ELR (cell line): ENCODE measurements around the gene PTPRN2.
"Not testable (repeated sequence)": the region's sequence is repeated elsewhere in the genome, so short reads cannot be mapped to it uniquely, and the experiment has no call there.

Experiments
- DNase-seq: peaks from one replicate; pipeline ENCODE4 v3.0.0-alpha.2; 2015; ENCODE audit warnings: low read depth

PTPRN2 gene

GRCh38 chr7:158516524-158516923 lies 71.1 kb downstream of the PTPRN2 start:
- DNase-seq = no peak

- no peak for DNase-seq
Measured at GRCh38 chr7:158512869-158513268, 74.8 kb downstream of the PTPRN2 start.

DNA sequence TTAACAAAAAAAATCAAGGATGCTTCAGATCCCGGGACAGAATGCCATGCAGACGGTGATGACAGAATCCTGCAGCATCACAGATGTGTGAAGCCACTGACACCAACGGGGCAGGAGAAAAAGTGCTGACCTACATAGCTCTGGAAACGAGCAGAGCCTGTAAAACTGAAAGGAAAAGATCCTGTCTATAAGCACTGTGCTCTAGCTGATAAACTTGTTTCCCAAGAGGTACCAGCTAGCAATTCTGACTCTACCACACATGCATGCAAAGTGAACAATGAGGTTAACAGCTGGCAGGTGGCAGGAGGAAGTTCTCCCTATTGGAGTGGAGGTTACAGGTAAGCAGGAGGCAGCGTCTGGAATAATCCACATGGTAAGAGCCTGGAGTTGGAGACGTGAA lies 75.6 kb downstream of the PTPRN2 start:
- no peak for DNase-seq

- no peak for DNase-seq
Measured at GRCh38 chr7:158508802-158509385, 78.7 kb downstream of the PTPRN2 start.

DNA sequence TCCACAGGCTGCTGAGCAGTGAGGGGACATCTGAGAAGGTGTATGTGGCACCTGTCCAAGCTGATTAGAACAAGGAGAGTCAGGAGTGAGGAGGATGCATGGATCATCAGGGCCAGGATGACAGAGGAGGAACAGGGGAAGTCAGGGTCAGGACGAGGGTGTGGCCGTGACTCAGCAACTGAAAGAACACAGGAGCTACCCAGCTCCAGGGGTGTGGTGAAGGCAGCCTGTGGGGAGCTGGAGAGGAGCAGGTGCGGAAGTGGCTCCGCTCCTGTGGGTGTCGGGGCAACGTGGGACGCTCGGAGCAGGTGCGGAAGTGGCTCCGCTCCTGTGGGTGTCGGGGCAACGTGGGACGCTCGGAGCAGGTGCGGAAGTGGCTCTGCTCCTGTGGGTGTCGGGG lies 79.3 kb downstream of the PTPRN2 start:
- DNase-seq = not testable (repeated sequence)

- no peak for DNase-seq
Measured at GRCh38 chr7:158507917-158508316, 79.7 kb downstream of the PTPRN2 start.

DNA sequence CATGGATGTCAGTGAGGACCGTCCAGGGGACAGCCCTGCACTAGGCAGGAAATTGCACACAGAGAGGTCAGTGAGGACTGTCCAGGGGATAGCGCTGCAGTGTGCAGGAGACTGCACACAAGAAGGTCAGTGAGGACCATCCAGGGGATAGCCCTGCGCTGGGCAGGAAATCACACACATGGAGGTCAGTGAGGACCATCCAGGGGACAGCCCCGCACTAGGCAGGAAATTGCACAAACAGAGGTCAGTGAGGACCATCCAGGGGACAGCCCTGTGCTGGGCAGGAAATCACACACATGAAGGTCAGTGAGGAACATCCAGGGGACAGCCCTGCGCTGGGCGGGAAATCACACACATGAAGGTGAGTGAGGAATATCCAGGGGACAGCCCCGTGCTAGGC lies 80.4 kb downstream of the PTPRN2 start:
- not testable (repeated sequence) for DNase-seq

GRCh38 chr7:158506626-158507025 lies 81.0 kb downstream of the PTPRN2 start:
- DNase-seq = no peak

DNA sequence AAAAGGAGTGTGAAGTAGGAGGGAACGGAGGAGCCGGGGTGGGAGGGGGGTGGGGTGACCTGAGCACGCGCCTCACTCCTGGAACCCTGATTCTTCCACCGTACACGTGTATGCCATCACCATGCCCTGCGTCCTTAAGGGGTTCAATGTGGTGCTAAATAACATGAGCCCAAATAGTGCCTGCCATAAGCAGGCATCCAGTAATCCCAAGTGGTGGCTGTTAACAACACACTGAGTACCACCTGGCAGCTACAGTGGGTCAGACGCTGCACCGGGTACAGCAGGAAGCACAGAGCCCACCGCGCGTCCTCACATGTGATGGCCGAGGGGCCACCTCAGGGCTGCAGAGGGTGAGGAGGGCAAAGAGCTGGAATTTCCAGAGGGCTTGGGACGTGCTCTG lies 81.9 kb downstream of the PTPRN2 start:
- DNase-seq = no peak

DNA sequence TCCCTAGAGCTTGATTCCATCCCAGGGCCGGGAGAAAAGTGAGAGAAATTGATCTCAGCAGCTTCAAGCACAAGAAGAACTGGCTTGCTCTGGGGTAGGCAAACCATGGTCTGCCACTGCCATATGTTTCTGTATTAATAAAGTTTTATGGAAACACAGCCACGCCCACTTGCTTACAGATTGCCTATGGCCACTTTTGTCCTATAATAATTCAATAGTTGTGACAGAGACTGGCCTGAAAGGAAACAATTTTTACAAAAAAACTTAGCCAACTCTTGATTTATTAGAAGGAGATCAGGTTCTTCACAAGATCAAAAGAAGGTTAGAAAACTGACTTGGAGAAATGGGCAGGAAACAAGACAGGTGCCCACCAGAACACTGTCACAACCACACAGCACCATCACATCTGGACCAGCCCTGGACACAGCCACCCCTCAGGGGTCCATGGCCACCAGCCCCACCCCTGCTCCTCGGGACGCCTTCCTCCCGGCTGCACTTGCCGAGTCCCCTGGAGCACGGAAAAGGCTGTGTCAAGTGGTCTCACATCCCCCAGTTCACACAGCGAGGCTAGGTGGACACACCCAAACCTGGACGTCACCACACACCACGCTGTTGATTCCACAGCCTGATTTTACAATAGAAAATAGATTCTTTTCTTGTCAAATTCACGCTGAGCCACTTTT lies 85.4 kb downstream of the PTPRN2 start:
- DNase-seq = no peak

DNA sequence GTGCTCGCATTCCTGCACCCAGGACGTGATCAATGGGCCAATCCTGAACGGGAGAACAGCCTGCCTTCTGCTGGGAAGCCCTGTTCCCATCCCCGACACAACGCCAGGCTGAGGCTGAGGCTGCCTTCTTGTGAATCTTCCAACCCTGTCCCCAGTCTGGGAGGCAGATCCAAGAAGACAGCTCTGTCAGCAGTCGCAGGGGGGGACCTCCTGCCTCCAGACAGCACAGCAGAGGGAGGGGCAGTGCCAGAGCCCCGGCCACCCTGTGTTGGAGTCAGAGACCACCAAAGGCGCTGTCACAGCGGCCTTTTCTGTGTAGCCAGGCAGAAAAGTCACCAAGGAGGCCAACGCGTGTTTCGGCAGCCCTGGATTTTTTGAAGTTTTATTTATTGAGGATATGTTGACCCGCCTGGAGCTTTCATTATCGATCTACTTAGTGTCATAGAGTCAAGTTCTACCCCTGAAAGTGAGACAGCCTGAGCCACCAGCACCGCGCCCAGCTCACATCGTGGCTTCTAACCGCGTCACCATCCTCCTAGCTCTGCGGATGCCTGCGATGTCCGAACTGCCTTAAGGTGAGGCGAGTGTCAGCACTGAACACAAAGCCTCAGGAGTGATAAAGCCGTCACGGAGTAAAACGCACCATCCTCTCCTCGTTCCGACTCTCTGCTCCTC lies 86.1 kb downstream of the PTPRN2 start:
- DNase-seq = no peak

- no peak for DNase-seq
Measured at GRCh38 chr7:158500651-158501052, 87.0 kb downstream of the PTPRN2 start.

DNA sequence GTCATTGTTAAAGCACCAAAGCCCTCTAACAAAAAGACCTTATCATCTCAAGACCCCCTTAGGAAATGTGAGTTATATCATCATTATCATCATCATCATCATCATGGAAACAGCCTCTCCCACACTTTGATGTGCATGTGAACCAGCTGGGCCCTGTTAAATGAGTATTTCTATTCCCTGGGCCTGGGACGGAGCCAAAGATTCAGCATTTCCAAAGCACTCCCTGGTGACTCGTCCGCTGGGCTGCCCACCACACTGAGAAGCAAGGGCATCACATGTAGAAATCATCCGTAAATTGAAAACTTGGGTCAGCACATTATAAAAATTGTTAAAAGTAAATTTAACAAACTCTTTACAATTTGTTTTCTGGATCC lies 88.6 kb downstream of the PTPRN2 start:
- DNase-seq = no peak

DNA sequence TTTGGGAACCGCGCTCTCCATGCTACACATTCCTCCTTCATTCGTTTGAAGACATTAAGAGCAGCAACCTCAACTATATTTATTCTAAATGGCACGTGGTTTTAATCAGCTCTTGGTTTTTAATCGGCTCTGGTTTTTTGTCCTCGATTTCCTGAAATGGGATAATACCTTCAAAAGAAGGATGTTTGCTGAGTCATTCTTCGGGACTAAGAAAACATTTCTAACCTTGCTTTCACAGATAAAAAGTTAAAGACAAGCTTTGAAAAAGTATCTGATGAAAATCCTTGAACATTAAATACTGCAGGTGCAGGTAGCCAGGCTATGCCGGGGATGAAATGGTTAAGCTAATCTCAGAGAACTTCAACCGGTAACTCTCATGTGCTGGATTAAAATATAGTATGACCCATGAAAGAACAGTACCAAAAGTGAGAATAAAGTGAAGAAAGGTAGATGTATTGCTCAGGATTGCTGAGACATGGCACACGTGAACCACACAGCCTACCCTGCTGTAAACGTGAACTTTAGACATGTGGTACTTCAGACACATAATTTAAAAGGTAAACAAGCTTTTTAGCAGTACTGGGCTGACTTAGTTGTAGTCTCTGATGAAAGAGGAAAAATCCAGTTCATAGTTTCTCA lies 89.1 kb downstream of the PTPRN2 start:
- no peak for DNase-seq

- no peak for DNase-seq
Measured at GRCh38 chr7:158497627-158498026, 90.0 kb downstream of the PTPRN2 start.

GRCh38 chr7:158495786-158496185 lies 91.8 kb downstream of the PTPRN2 start:
- peak; percentile 9 for DNase-seq

- no peak for DNase-seq
Measured at GRCh38 chr7:158495216-158495615, 92.4 kb downstream of the PTPRN2 start.

DNA sequence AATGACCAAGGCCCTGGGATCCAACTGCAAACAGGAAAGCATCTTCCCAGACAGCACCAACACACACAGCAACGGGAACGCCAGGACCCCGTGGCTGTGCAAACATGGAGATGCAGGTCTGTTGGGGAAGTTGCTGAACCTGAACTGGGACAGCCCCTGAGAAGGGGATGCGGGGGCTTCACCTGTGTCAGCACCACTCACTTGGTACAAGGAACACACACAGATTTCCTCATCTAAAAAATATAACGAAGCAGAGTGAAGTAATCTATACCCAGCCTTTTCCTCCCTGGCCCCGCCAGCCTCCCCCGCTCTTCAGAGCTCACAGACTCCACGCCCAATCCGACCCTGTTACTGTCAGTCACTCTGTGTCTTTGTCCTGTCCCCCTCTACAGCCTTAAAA lies 93.0 kb downstream of the PTPRN2 start:
- DNase-seq = no peak

- no peak for DNase-seq
Measured at GRCh38 chr7:158494162-158494586, 93.4 kb downstream of the PTPRN2 start.

DNA sequence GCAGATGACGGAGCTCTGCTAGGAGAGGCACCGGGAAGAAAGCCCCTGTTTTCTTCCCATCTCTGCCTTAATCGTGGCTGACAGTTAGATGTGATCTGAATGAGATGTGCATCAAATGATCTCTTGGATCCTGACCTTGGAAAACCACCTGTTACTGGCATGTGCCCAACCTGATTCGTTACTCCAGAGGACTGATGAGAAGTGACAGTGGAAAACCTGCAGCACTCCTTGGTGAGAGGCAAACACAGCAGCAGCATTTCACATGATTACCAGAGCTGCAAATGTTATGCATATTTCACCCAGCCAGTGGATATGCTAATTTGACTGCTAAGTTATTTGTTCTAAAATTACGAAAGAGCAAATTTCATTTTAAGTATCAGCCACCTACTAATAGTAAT lies 95.3 kb downstream of the PTPRN2 start:
- no peak for DNase-seq

DNA sequence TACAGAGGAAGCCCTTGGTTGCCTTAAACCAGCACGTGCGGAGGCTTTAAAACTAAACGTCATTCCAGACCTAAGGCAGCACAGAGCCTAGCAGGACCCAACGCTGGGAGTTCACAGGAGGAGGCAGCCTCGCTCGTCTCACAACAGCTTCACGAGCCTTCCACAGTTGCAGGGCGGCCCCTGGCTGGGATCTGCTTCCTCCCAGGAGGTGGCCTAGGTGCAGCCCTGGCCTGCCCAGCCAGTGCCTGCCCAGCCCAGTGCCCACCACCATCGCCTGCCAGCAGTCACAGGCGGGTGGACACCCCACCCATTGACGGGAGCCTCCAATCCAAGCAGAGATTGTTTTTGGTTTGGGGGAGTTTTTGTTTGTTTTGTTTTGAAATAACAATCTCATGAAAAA lies 96.5 kb downstream of the PTPRN2 start:
- DNase-seq = no peak

DNA sequence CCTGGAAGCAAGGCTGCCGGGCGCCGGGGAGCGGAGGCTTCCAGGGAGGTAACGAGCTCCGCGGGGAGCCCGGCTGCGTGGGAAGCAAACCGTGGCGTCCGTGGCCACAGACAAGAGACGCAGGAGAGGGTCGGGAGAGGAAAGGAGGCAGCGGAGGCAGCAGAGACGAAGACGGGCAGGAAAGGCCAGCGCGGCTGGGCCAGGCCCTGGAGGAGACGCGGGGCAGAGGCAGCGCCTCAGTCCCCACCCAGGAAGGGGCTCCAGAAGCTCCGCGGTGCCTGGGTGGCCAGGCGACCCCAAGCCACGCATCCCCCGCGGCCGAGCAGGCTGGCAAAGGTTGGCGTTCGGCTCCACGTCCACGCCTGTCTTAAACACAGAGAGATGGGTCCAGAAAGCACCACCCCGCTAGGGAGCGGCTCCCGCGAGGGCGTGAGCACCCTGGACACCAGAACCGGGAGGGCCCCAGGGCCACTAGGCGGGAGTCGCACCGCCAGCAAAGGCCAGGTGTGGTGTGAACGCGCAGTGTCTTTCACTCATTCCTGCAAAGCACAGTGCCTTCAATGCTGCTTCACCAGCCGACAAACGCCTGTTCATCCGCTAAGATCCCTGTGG lies 97.3 kb downstream of the PTPRN2 start:
- DNase-seq = no peak
